ENCODE measurements around the gene YY1.

Gene YY1

GRCh38 chr14:100321473-100322137, 82.7 kb downstream of the YY1 start:
- H3K4me3 ChIP-seq (replicated peaks; ENCODE audit: low read depth, low read length) = no peak overlapping the region
- no peaks in the 10 kb centered on the region for H3K36me3 ChIP-seq (ENCODE audit: control insufficient read depth, insufficient read depth, low read length)
- H3K27me3 ChIP-seq (replicated peaks; ENCODE audit: control insufficient read depth, insufficient read depth, low read length) = no peaks in the 10 kb centered on the region; the same call in 1 of the 2 replicates
- DNase-seq (ENCODE audit: extremely low read depth, insufficient read length) = no peak
- no peak for TF ChIP-seq CTCF (IDR thresholded peaks at IDR 0.05; ENCODE audit: insufficient read depth, low read length, poor library complexity, severe bottlenecking)

- no peak overlapping the region for H3K4me3 ChIP-seq (replicated peaks; ENCODE audit: low read depth, low read length)
- TF ChIP-seq CTCF (IDR thresholded peaks at IDR 0.05; ENCODE audit: insufficient read depth, low read length, poor library complexity, severe bottlenecking) = no peak
- H3K36me3 ChIP-seq (ENCODE audit: control insufficient read depth, insufficient read depth, low read length) = no peaks in the 10 kb centered on the region
- H3K27me3 ChIP-seq (replicated peaks; ENCODE audit: control insufficient read depth, insufficient read depth, low read length) = no peaks in the 10 kb centered on the region; the same call in 1 of the 2 replicates
- DNase-seq (ENCODE audit: extremely low read depth, insufficient read length) = no peak
Observed at GRCh38 chr14:100322138-100322957, 83.4 kb downstream of the YY1 start.

- H3K36me3 ChIP-seq (ENCODE audit: control insufficient read depth, insufficient read depth, low read length) = no peaks in the 10 kb centered on the region
- TF ChIP-seq CTCF (IDR thresholded peaks at IDR 0.05; ENCODE audit: insufficient read depth, low read length, poor library complexity, severe bottlenecking) = no peak
Observed at GRCh38 chr14:100323121-100323941, 84.4 kb downstream of the YY1 start, which contains the start of gene SLC25A47. Gene SLC25A47 (plus strand): TSS chr14:100323339. CDS start chr14:100323415, 76 bp downstream.

GRCh38 chr14:100323942-100324307, 85.0 kb downstream of the YY1 start:
- no peak overlapping the region for H3K4me3 ChIP-seq (replicated peaks; ENCODE audit: low read depth, low read length)
- TF ChIP-seq CTCF (IDR thresholded peaks at IDR 0.05; ENCODE audit: insufficient read depth, low read length, poor library complexity, severe bottlenecking) = no peak
- H3K27me3 ChIP-seq (replicated peaks; ENCODE audit: control insufficient read depth, insufficient read depth, low read length) = no peaks in the 10 kb centered on the region; the same call in 1 of the 2 replicates
- H3K36me3 ChIP-seq (ENCODE audit: control insufficient read depth, insufficient read depth, low read length) = no peaks in the 10 kb centered on the region
- no peak for DNase-seq (ENCODE audit: extremely low read depth, insufficient read length)

More at GRCh38 chr14:100323121-100323941, 84.4 kb downstream of the YY1 start, which contains the start of gene SLC25A47:
- DNase-seq (ENCODE audit: extremely low read depth, insufficient read length) = no peak
- Histone ChIP-seq H3K4me3 (replicated peaks; ENCODE audit: low read depth, low read length) (no peak within 1 kb of the TSS), H3K27me3 (replicated peaks; ENCODE audit: control insufficient read depth, insufficient read depth, low read length) (no peaks in the 10 kb centered on the region; the same call in 1 of the 2 replicates)

- H3K27me3 ChIP-seq (replicated peaks; ENCODE audit: control insufficient read depth, insufficient read depth, low read length) = no peaks in the 10 kb centered on the region; the same call in 1 of the 2 replicates
- no peak overlapping the region for H3K4me3 ChIP-seq (replicated peaks; ENCODE audit: low read depth, low read length)
- no peak for DNase-seq (ENCODE audit: extremely low read depth, insufficient read length)
- H3K36me3 ChIP-seq (ENCODE audit: control insufficient read depth, insufficient read depth, low read length) = no peaks in the 10 kb centered on the region
- TF ChIP-seq CTCF (IDR thresholded peaks at IDR 0.05; ENCODE audit: insufficient read depth, low read length, poor library complexity, severe bottlenecking) = no peak
Observed at GRCh38 chr14:100325231-100325632, 86.3 kb downstream of the YY1 start.

Data from GM06990 (cell line).